Renal cortex interstitium (tissue), 11 donors: ENCODE data around the gene TMEM30A. TPM values are rescaled to one million over a fixed set of nuclear protein-coding genes. Genes with fewer than 3 reads are reported as not detected.

ENCODE experiments used
- DNase-seq, 11 donors: peaks; one replicate each; pipeline ENCODE4 v3.0.0-alpha.2; 2013; ENCODE audit warnings: low read depth in 9 of 11, low spot score in 4 of 11; ENCODE audit errors: extremely low read depth in 1 of 11
- polyA plus RNA-seq, 3 donors: library from polyadenylated mRNA; unstranded; fragments of 120-200 nt; gene quantifications; one replicate each; pipeline ENCODE4 v1.2.1, GENCODE V29; 2013; ENCODE audit not compliant: insufficient read length in 3 of 3

TMEM30A gene
- polyA plus RNA-seq, 3 donors, result 108 to 146 (median 126) TPM

DNA sequence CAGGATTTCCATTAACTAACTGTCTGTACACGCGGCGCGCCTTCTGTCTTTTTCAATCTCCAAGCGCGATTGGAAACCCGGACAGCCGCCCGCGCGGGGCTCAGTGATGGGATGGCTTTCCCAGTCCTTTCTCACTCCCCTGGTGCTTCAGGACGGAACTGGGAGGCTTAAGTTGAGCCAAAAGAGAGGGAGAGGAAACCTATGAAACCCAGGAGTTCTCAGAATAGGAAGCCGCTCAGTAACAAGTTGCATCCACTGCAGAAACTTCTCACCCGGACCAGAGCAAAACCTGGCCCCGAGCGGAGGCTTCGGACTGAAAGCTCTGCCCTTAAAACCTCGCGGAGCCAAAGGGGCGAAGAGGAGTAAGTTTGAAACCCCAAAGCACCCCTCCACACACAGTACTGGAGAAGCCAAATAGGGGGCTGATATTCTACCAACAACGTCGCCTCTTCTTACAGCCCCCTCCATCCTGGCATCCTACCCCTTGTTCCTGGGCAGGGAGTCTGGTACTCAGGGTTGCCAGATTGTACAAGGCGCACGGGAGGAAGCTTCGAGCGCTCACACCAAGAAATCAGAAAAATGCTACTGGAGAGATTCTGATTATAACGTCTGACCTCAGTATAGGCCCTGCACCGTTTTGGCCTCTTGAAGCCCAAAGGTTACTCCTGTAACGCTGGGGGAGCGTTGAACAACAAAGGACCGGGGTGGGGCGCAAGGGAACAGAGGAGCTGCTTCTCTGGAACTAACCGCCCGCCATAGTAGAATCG lies 77.8 kb downstream of the TMEM30A start:
- peak in 1 of 11 donors; percentile 22 for DNase-seq

DNA sequence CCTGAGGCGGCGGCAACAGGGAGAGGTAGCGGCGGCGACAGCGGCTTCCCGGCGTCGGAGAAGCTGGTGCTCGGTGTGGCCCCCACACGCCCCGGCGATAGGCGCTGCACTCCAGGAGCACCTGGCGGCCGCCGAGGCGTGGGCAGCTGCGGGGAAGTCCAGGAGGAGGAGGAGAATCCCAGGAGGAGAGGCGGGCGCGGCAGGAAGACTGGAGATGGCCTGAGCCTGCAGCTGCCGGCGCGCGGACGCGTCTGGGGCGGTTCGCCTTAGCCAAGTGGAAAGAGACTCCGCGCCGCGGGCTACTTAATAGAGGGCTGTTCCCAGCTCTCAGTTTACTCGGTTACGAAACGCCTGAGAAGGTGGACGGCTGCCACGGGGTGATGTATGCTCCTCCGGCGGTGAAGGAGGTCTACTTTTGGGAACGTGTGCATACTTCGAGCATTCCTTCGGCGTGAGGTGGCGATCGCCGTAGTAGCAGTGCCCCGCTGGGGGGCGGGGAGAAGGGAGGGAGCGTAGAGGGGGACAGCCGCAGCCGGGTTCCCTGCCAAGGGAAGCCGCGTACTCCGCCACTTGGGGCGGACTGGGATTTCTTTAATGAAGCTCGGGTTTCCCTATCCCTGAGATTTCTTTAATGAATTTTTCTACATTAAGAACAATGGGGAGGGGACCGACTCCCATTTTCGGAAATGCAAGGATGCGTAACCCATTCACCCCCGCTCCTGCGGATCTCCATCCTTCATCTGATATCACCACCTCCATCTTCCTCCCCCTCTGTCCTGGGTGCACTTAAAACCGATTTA lies 78.6 kb downstream of the TMEM30A start, which contains the start of gene COL12A1:
Gene COL12A1, minus strand, starts transcription at position 278 of the 800 bp plus-strand sequence. CDS start 3,261 bp downstream, outside the sequence.
- peak in 4 of 11 donors; percentile 59 to 70 (median 63) for DNase-seq

DNA sequence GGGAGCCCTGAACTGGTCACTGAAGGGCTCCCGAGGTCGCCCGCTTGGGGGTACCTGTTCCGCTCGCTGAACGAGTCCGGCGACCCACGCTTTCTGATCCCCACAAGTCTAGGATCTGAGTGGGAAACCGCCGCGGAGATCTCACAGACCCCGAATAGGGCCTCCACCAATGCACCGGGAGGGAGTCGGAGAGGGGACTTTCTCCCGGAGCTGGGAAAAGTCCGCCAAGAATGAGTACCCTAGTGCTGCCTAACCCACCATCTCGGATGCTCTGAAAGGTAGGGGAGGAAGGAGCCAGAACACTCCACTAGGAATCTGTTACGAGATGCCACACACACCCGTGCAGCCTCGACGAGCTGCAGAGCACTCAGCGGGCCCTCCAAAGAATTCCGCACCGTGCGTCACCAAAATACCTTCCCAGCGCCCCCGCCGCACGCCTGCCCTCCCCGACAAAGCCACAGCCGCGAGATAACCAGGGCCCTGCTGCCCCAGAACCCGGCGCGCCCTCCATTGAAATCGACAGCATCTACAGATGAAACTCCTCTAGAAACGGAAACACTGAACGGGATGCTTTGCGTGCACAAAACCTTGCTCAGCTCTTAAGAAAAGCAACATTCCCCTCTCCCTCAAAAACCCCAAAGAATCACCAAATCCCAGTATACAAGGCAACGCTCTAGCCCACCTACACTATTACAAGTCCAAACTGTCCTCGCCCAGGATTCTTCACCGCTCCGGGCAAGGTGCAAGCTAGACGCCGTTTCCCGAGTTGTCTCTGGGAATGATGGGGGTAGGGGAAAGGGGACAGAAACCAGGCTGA lies 79.4 kb downstream of the TMEM30A start:
- peak in 1 of 11 donors; percentile 22 for DNase-seq

DNA sequence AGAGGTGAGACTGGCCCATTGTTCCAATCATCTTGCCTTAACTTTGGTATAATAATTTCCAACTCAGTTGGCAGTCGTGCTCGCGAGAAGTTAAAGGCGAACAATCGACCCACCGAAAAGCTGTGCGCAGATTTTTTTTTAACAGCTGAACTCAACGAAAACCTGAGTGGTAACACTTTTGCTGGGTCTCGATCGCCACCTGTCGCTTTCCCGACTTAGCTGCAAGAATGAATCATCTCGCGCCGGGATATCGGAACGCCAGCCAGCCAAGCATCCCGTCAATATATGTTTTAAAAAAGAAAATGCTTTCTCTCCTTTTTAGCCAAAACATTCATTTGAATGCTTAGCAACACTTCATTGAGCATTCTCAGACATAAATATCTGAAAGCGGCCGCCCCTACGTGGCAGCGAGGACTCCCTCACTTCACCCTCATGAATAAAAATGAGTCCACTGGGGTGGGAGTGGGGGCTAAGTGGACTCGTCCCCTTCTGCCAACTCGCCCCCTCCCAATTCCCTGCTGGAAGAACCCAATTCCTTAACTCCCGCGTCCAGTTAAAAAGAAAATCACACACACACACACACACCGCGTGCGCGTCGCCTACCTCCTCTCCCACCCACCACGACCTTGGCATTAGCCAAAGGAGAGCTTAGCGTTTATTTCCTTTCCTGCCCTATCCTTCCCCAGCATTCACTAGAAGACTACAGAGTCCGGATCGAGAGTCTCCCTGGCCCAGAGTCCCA lies 80.2 kb downstream of the TMEM30A start:
- peak in 8 of 11 donors; percentile 63 to 84 (median 76) for DNase-seq

DNA sequence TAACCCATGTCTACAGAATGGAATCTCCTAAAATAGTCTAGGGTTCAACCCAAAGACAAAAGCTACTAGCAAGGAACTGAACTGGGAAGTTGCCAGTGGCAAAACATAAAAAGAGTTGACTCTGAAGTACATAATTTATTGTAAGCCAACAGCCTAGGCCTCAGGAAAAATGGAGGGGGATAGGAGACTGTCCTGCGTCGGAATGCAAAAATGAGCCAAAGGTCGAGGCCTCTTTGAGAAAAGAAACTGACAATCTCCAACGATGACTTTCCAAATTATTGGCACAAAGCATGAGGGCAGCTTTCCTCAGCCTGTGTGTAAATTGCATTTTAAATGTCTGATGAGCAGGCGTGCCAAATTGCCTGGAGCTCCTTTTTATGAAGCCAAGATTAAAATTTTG lies 80.9 kb downstream of the TMEM30A start:
- no peak for DNase-seq

Other genes starting within 250 kb of the TMEM30A start
- 100 to 1,000 TPM in 2 of 3 donors, 10 to 100 TPM in 1; 58.9 to 107 (median 106) TPM for gene COL12A1, start 78.7 kb downstream of the TMEM30A start, polyA plus RNA-seq
- 100 to 1,000 TPM; 259 to 291 (median 281) TPM for gene COX7A2, start 41.0 kb downstream of the TMEM30A start, polyA plus RNA-seq
- gene FILIP1, start 209.0 kb upstream of the TMEM30A start, polyA plus RNA-seq, result 1 to 10 TPM; 2.3 to 3.5 (median 3.1) TPM